Naive thymus-derived CD8-positive, alpha-beta T cell (primary cell): ENCODE results near the gene WNT2B. TPM values are rescaled to one million over a fixed set of nuclear protein-coding genes. Genes with fewer than 3 reads are reported as not detected.
"Not testable (repeated sequence)": the region's sequence is repeated elsewhere in the genome, so short reads cannot be mapped to it uniquely, and the experiment has no call there.

Experiments used
- ATAC-seq, 2 donors: fragments of 150-1000 bp; cut with Tn5 transposase in 1 of 2; sonication (Bioruptor Pico), chemical (Tn5 transposase) in 1 of 2; 1 replicate in 1 of 2; 2 replicates in 1 of 2; pipeline ENCODE4 v1.10.0; 2021; ENCODE audit warnings: mild to moderate bottlenecking in 2 of 2, moderate library complexity in 2 of 2
- POLR2A ChIA-PET: fragments of 350-600 bp; sonication (Branson Sonifier 250); formaldehyde crosslinking; loops from one replicate; lab custom pipeline; 2021; ENCODE audit warnings: antibody characterized with exemption; lab: Charles Lee
- DNase-seq, 10 donors: peaks; one replicate each; pipeline versions ENCODE4 v3.0.0 to v3.0.0-alpha.2; 2020 to 2022
- H3K27ac Mint-ChIP-seq, 10 donors: one replicate each; pipeline ENCODE4 v1.8.0; 2020 to 2022; ENCODE audit warnings: mild to moderate bottlenecking in 10 of 10, mixed read lengths in 10 of 10, moderate library complexity in 4 of 10, inconsistent platforms in 1 of 10
- H3K27me3 Mint-ChIP-seq, 5 donors: one replicate each; pipeline ENCODE4 v1.8.0; 2021 to 2022; ENCODE audit warnings: mixed read lengths in 5 of 5
- H3K36me3 Mint-ChIP-seq, 3 donors: one replicate each; pipeline ENCODE4 v1.8.0; 2020 to 2022; ENCODE audit warnings: mixed read lengths in 3 of 3, mild to moderate bottlenecking in 2 of 3, inconsistent platforms in 1 of 3
- H3K4me1 Mint-ChIP-seq, 4 donors: one replicate each; pipeline ENCODE4 v1.8.0; 2021 to 2022; ENCODE audit warnings: mixed read lengths in 4 of 4
- H3K4me3 Mint-ChIP-seq, 10 donors: one replicate each; pipeline ENCODE4 v1.8.0; 2020 to 2022; ENCODE audit warnings: mild to moderate bottlenecking in 10 of 10, mixed read lengths in 10 of 10, moderate library complexity in 6 of 10, inconsistent platforms in 1 of 10
- H3K9me3 Mint-ChIP-seq, 9 donors: one replicate each; pipeline ENCODE4 v1.8.0; 2020 to 2022; ENCODE audit warnings: mixed read lengths in 9 of 9, mild to moderate bottlenecking in 3 of 9, inconsistent platforms in 1 of 9, moderate library complexity in 1 of 9
- polyA plus RNA-seq, 3 donors: library from polyadenylated mRNA; unstranded; fragments of 300-500 nt; fragmentation: Illumina TruSeq; gene quantifications; one replicate each; pipeline ENCODE4 v1.2.3, GENCODE V29; 2021
- total RNA-seq, 8 experiments: library from RNA in 2 of 8; stranded (reverse) in 2 of 8; gene quantifications; one replicate each; pipeline ENCODE4 v1.2.3 and lab custom pipeline; 2021 to 2026

Gene WNT2B
- under 1 TPM; 0.21 to 0.33 TPM for total RNA-seq
- polyA plus RNA-seq = under 1 TPM in 1 of 3 donors, not detected in 2; 0.06 TPM
- total RNA-seq (lab: John Stamatoyannopoulos, UW) = 0 to 1.5 (median 0.62) reads per million in 6 experiments

- no peaks in the 10 kb centered on the region for H3K36me3 Mint-ChIP-seq
- DNase-seq = peak in 9 of 10 donors; percentile 30 to 60 (median 42)
- POLR2A ChIA-PET = no interaction called here
Measured at GRCh38 chr1:112508278-112509004, at the start of gene WNT2B. Gene WNT2B (plus strand): TSS chr1:112508965. CDS start chr1:112509263, 298 bp downstream.

GRCh38 chr1:112460615-112461014 is 48.1 kb upstream of the WNT2B start:
- Mint-ChIP-seq H3K27me3 (peaks cover 4 to 17% (median 10%) of the 10 kb centered on the region in 5 donors), H3K4me3 (no peak overlapping the region), H3K36me3 (no peaks in the 10 kb centered on the region), H3K9me3 (no peaks in the 10 kb centered on the region), H3K27ac (no peak overlapping the region), H3K4me1 (peaks cover 0 to 6% (median 1%) of the 10 kb centered on the region in 4 donors)
- DNase-seq (no peak), ATAC-seq (no peak)
- POLR2A ChIA-PET = no interaction called here

More at GRCh38 chr1:112508278-112509004, at the start of gene WNT2B:
- peak within 1 kb of the TSS; percentile 73 to 89 (median 83) for H3K4me3 Mint-ChIP-seq
- H3K4me1 Mint-ChIP-seq = peaks cover 2 to 16% (median 14%) of the 10 kb centered on the region in 4 donors
- ATAC-seq = peak; percentile 87 to 89
- H3K27me3 Mint-ChIP-seq = peaks cover 12 to 36% (median 22%) of the 10 kb centered on the region in 5 donors
- H3K27ac Mint-ChIP-seq = peak within 1 kb of the TSS in 3 of 10 donors; percentile 3 to 22 (median 13)
- H3K9me3 Mint-ChIP-seq = no peaks in the 10 kb centered on the region

GRCh38 chr1:112461200-112461871 is 47.4 kb upstream of the WNT2B start:
- POLR2A ChIA-PET = no interaction called here
- Mint-ChIP-seq H3K4me3 (no peak overlapping the region), H3K9me3 (no peaks in the 10 kb centered on the region), H3K4me1 (peaks cover 5 to 13% (median 9%) of the 10 kb centered on the region in 4 donors), H3K36me3 (no peaks in the 10 kb centered on the region), H3K27ac (no peak overlapping the region), H3K27me3 (peaks cover 6 to 17% (median 10%) of the 10 kb centered on the region in 5 donors)
- no peak for DNase-seq
- ATAC-seq = no peak

- peaks cover 7 to 14% (median 11%) of the 10 kb centered on the region in 5 donors for H3K27me3 Mint-ChIP-seq
Measured at GRCh38 chr1:112462953-112463279, 45.8 kb upstream of the WNT2B start.

GRCh38 chr1:112464501-112464900 is 44.3 kb upstream of the WNT2B start:
- DNase-seq (no peak), ATAC-seq (no peak)
- Mint-ChIP-seq H3K9me3 (no peaks in the 10 kb centered on the region), H3K27me3 (peaks cover 9 to 21% (median 15%) of the 10 kb centered on the region in 5 donors), H3K36me3 (no peaks in the 10 kb centered on the region), H3K4me3 (no peak overlapping the region), H3K4me1 (peaks cover 10 to 24% (median 12%) of the 10 kb centered on the region in 4 donors), H3K27ac (no peak overlapping the region)
- POLR2A ChIA-PET = no interaction called here

More at GRCh38 chr1:112462953-112463279, 45.8 kb upstream of the WNT2B start:
- DNase-seq (no peak), ATAC-seq (no peak)
- Mint-ChIP-seq H3K9me3 (no peaks in the 10 kb centered on the region), H3K27ac (no peak overlapping the region), H3K36me3 (no peaks in the 10 kb centered on the region), H3K4me3 (no peak overlapping the region), H3K4me1 (peaks cover 10 to 24% (median 12%) of the 10 kb centered on the region in 4 donors)
- POLR2A ChIA-PET = no interaction called here

- H3K4me1 Mint-ChIP-seq = peaks cover 10 to 24% (median 12%) of the 10 kb centered on the region in 4 donors
- POLR2A ChIA-PET = interaction anchor here (0.6 to 1.5 kb wide), 2 partner anchors 74 to 75 kb away, joined by 3 to 4 read pairs; no protein-coding TSS in a partner anchor
- H3K4me3 Mint-ChIP-seq = no peak overlapping the region
- no peak for ATAC-seq
- H3K27me3 Mint-ChIP-seq = peaks cover 11 to 24% (median 18%) of the 10 kb centered on the region in 5 donors
- no peak for DNase-seq
- H3K36me3 Mint-ChIP-seq = no peaks in the 10 kb centered on the region
- no peak overlapping the region for H3K27ac Mint-ChIP-seq
- H3K9me3 Mint-ChIP-seq = no peaks in the 10 kb centered on the region
Measured at GRCh38 chr1:112465122-112465521, 43.6 kb upstream of the WNT2B start.

- Mint-ChIP-seq H3K27me3 (peaks cover 12 to 29% (median 20%) of the 10 kb centered on the region in 5 donors), H3K4me3 (peak overlapping the region; percentile 75 to 92 (median 86)), H3K36me3 (no peaks in the 10 kb centered on the region), H3K9me3 (no peaks in the 10 kb centered on the region), H3K27ac (peak overlapping the region in 8 of 10 donors; percentile 31 to 84 (median 63)), H3K4me1 (peaks cover 10 to 26% (median 12%) of the 10 kb centered on the region in 4 donors)
- ATAC-seq (peak; percentile 91 to 96), DNase-seq (peak; percentile 70 to 91 (median 80))
- POLR2A ChIA-PET = interaction anchor here (0.5 to 1.5 kb wide), 2 partner anchors 75 to 227 kb away, joined by 3 to 7 read pairs; no protein-coding TSS in a partner anchor
Measured at GRCh38 chr1:112466078-112466660, 42.6 kb upstream of the WNT2B start.

GRCh38 chr1:112470324-112470723 is 38.4 kb upstream of the WNT2B start:
- Mint-ChIP-seq H3K4me1 (peaks cover 10 to 21% (median 12%) of the 10 kb centered on the region in 4 donors), H3K27me3 (peaks cover 33 to 53% (median 40%) of the 10 kb centered on the region in 5 donors)
- H3K36me3 Mint-ChIP-seq, H3K27ac Mint-ChIP-seq, H3K9me3 Mint-ChIP-seq, ATAC-seq, H3K4me3 Mint-ChIP-seq, DNase-seq, POLR2A ChIA-PET: not testable (repeated sequence)

- H3K27me3 Mint-ChIP-seq = peaks cover 32 to 53% (median 40%) of the 10 kb centered on the region in 5 donors
- H3K36me3 Mint-ChIP-seq = peaks cover 0 to 12% (median 0%) of the 10 kb centered on the region in 3 donors
- no peak overlapping the region for H3K27ac Mint-ChIP-seq
- DNase-seq (no peak), ATAC-seq (no peak)
- H3K9me3 Mint-ChIP-seq = peaks cover 0 to 13% (median 3%) of the 10 kb centered on the region in 9 donors
- H3K4me1 Mint-ChIP-seq = peaks cover 5 to 16% (median 9%) of the 10 kb centered on the region in 4 donors
- POLR2A ChIA-PET = no interaction called here
- H3K4me3 Mint-ChIP-seq = no peak overlapping the region
Measured at GRCh38 chr1:112470966-112471365, 37.8 kb upstream of the WNT2B start.

GRCh38 chr1:112472142-112472541 is 36.6 kb upstream of the WNT2B start:
- H3K4me3 Mint-ChIP-seq = no peak overlapping the region
- POLR2A ChIA-PET = no interaction called here
- H3K9me3 Mint-ChIP-seq = peaks cover 0 to 25% (median 13%) of the 10 kb centered on the region in 9 donors
- no peak overlapping the region for H3K27ac Mint-ChIP-seq
- H3K4me1 Mint-ChIP-seq = peaks cover 0 to 4% (median 0%) of the 10 kb centered on the region in 4 donors
- H3K27me3 Mint-ChIP-seq = peaks cover 35 to 58% (median 37%) of the 10 kb centered on the region in 5 donors
- no peak for ATAC-seq
- peaks cover 0 to 24% (median 4%) of the 10 kb centered on the region in 3 donors for H3K36me3 Mint-ChIP-seq
- no peak for DNase-seq

GRCh38 chr1:112477550-112477949 is 31.2 kb upstream of the WNT2B start:
- Mint-ChIP-seq H3K4me1 (no peaks in the 10 kb centered on the region), H3K27ac (no peak overlapping the region), H3K36me3 (peaks cover 0 to 44% (median 17%) of the 10 kb centered on the region in 3 donors), H3K27me3 (peaks cover 21 to 58% (median 27%) of the 10 kb centered on the region in 5 donors), H3K4me3 (no peak overlapping the region), H3K9me3 (peaks cover 11 to 56% (median 29%) of the 10 kb centered on the region in 9 donors)
- ATAC-seq (no peak), DNase-seq (no peak)
- POLR2A ChIA-PET = no interaction called here

- DNase-seq (no peak), ATAC-seq (no peak)
- H3K4me3 Mint-ChIP-seq = no peak overlapping the region
- peaks cover 11 to 56% (median 29%) of the 10 kb centered on the region in 9 donors for H3K9me3 Mint-ChIP-seq
- peaks cover 19 to 50% (median 22%) of the 10 kb centered on the region in 5 donors for H3K27me3 Mint-ChIP-seq
- H3K4me1 Mint-ChIP-seq = no peaks in the 10 kb centered on the region
- POLR2A ChIA-PET = no interaction called here
- H3K27ac Mint-ChIP-seq = no peak overlapping the region
- H3K36me3 Mint-ChIP-seq = peaks cover 0 to 44% (median 17%) of the 10 kb centered on the region in 3 donors
Measured at GRCh38 chr1:112478314-112478713, 30.5 kb upstream of the WNT2B start.
